Amygdala (tissue), 56 donors: ENCODE results near the gene FAM107B.
"Not testable (repeated sequence)": the region's sequence is repeated elsewhere in the genome, so short reads cannot be mapped to it uniquely, and the experiment has no call there.

Experiments used
- DNase-seq, 56 donors: peaks; one replicate each; lab custom pipeline; 2025; lab: John Stamatoyannopoulos, UW

Gene FAM107B

DNA sequence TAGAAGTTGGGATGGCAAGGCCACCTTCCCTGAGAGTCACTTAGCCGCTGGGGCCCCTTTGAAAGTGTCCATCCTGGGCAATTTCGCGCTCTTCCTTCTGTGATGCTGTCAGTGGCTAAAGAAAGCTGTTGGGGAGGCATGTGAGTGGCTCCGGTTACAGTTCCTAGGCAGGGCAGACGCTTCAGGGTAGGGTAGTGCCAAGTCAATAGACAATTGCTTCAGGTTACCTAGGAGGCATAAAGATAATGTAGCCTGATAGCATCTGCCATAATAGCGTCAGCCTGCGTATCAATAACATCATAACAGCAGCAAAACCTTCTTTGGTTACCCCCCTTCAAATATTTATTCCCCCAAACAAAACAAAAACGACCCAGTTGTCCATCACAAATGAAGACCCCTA is at the start of gene FAM107B:
FAM107B (minus strand) TSS at position 101 of the 400 bp plus-strand sequence. CDS start 234 bp downstream, outside the sequence.
- no peak for DNase-seq

DNA sequence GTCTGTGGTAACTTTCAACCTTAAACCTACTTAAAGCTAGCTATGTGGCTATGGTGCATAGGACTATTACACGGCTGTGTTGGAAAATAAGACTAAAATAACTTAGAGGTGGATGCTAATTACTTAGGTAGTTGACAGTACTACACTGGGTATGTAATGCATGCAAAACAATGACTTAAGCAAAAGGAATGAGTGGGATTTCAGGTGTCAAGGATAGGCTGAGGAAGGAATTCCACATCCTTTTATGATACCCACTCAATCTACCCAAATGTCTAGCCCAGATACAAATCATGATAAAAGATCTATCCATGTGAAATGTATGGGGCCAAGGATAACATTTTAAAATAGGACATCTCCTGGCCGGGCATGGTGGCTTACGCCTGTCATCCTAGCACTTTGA is 49.3 kb upstream of the FAM107B start:
- no peak for DNase-seq

DNA sequence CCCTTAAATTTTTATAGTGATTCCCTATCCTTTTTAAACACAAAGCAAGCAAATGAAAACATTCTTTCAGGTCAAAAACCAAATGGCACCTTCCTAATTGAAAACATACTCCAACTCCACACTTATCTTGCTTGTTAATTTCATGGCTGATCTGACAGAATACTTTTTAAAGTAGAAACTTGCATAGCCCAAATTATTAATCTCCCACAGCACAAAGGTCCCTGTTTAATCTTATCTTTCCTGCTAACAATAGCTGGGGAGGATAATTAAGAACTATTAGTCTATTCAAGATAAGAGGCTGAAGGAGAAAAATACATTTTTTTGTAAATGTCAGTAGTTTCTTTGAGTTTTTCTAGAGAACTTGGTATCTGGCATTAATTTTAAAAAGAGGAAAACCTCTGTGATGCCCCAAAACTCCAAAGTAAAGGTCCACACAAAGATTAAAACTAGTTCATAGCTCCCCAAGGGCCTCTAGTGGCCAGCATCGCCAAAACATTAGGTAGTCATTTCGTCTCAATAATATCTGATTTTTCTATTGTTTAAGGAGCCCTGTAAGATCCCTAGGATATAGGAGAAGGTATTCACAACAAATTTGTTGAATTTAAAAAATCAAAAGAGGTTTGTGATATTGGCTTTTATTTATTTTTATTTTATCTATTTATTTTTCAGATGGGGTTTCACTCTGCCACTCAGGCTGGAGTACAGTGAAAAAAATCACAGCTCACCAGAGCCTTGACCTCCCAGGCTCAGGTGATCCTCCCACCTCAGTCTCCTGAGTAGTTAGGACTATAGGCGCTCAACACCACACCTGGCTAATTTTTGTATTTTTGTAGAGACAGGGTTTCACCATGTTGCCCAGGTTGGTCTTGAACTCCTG is 48.4 kb upstream of the FAM107B start:
- peak in 15 of 56 donors; percentile 0 to 50 (median 6) for DNase-seq

DNA sequence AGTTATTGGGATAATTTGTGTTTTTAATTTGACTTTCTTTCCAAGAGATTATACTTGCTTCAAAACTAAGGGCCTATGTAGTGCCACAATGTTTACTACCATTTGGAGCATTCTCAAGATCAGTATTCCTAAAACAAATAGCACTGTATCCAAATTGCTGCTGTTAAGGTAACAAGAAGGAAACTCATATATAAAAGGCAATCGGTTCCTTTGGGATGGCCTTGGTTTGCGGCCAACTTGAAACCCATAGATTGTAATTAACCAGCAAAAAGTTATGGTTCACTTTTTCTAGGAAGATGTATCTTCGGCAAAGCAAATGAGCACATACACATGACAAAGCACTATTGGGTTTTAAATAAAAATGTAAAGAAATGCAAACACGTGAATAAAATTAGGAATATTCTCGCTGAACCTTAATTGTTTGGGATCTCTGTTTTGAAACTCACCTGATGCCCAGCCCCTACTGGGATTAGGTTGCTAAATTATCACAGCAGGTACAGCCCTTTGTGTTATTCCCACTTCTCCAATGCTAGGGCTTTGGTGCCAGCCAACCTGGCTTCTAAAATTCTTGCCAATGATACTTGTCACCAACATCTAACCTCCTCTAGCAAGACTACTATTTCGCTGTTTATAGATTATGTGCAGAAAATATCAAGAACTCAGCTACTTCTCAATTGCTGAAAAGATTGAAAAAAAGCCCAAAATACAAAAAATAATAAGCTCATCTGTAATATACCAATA is 47.1 kb upstream of the FAM107B start:
- DNase-seq = no peak

DNA sequence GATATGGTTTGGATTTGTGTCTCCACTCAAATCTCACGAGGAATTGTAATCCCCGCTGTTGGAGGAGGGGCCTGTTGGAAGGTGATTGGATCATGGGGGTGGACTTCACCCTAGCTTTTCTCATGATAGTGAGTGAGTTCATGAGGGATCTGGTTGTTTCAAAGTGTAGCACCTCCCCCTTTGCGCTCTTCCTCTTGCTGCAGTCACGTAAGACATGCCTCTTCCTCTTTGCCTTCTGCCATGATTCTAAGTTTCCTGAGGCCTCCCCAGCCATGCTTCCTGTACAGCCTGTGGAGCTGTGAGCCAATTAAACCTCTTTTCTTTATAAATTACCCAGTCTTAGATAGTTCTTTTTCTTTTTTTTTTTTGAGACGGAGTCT is 46.1 kb upstream of the FAM107B start:
- no peak for DNase-seq

DNA sequence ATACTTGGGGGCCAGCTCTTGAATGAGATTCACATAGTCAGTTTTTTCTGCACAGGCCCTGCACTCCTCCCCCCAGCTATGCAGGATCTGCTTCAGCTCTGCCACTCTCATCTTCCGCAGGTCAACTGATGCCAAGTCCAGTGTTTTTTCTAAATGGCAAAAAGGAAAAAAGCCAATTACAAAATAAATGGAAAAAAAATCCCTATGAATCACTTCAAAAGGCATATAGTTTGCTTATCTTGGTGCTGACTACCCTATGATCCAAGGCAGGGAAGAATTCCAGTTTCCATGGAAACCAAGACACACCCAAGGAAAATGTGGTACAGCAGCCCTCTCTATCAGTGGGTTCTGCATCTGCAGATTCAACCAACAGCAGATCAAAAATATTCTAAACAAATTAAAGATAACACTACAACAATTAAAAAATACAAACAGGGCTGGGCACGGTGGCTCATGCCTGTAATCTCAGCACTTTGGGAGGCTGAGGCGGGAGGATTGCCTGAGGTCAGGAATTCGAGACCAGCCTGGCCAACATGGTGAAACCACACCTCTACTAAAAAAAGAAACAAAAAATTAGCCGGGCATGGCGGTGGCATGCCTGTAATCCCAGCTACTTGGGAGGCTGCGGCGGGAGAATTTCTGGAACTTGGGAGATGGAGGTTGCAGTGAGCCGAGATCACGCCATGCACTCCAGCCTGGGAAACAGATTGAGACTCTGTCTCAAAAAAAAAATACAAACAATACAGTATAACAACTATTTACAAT is 45.5 kb upstream of the FAM107B start:
- peak in 2 of 56 donors; percentile 1 for DNase-seq

DNA sequence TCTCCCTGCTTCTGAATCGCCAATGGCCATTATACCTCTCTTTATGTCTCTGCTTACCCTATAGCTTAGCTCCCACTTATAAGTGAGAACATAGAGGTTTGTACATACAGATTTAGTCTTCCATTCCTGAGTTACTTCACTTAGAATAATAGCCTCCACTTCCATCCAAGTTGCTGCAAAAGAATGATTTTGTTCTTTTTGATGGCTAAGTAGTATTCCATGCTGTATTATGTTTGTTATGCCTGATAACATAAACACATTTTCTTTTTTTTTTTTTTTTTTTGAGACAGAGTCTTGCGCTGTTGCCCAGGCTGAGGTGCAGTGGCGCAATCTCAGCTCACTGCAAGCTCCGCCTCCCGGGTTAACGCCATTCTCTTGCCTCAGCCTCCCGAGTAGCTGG is 42.0 kb upstream of the FAM107B start:
- not testable (repeated sequence) for DNase-seq

DNA sequence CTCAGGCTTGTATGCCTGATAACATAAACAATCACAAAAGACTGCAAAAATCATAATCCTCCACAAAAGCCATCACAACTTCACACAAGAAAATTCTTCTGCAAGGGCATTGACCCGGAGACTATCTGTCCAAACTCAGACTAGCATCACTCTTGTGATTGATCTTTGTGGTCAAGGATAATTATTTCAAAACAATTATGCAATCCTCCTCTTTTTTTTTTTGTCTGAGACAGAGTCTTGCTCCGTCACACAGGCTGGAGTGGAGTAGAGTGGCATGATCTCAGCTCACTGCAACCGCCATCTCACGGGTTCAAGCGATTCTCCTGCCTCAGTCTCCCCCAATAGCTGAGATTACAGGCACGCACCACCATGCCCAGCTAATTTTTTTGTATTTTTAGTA is 41.0 kb upstream of the FAM107B start:
- DNase-seq = no peak

DNA sequence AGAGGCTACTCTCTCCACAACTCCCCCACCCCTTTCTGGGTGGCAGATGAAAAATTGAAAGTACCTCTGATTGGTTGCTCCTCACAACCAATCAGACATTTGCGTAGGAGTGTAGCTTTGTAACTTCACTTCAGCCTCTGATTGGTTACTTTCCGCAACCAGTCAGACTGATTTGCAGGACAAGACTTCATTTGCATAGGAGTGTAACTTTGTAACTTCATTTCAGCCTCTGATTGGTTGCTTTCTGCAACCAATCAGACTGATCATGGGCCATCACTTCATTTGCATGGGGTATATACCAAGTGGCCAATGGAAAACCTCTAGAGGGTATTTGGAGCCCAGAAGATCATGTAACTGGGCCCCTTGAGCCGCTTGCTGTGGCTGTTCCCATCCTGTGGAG is 37.6 kb upstream of the FAM107B start:
- no peak for DNase-seq

DNA sequence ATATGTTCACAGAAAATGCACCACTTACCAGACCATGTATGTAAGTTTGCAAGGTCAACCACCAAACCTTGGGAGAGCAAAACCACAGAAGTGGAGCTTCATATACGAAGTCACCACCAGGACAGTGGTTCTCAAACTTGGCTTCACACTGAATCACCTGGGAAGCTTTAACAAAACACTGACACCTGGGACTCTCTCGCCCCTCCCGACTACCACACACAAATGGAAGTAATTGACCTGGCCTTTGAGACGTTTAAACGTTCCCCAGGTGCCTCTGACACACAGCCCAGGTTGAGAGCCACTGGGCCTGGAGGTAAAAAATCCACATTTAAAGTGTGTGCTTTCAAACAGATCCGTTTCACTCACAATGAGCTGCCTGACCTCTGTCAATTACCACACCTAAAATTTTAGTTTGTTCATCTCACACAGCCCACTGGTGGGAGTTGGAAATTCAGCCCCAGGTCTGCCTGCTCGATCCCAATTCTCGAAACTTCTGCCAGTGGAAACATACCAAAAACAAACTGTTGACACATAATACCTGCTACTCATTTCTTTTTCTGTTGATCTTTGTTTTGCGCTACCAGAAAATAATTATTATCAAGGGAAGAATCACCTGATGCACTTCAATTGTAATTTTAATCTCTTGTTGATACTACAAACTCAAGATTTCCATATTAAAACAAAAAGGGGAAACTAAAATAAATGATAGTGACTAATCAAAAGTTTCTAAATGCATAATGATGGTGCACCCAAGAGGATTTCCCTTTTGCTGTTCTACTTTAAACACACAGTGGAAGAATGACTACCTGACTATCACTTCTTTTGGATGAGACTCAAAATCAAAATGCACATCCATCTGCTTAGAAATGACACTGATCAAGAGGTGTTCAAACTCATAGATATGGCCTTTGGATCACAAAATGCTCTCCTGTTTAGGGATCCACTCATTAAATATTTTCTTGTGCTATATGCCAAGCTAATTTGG is 36.6 kb upstream of the FAM107B start:
- no peak for DNase-seq

DNA sequence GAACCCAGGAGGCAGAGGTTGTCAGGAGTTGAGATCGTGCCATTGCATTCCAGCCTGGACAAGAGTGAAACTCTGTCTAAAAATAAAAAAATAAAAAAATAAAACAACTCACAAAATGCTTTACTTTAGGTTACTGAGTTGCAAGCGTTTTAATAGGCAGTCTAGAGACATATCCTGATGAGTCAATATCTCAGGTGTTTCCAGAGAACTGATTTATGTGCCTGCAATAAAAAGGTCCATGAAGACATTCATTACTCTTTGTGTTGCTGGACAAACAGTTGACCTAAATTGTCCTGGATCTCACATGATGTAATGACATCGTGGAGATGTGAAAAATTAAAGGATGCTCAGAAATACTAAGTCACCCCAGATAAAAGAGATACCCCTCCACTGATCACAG is 31.6 kb upstream of the FAM107B start:
- DNase-seq = no peak

DNA sequence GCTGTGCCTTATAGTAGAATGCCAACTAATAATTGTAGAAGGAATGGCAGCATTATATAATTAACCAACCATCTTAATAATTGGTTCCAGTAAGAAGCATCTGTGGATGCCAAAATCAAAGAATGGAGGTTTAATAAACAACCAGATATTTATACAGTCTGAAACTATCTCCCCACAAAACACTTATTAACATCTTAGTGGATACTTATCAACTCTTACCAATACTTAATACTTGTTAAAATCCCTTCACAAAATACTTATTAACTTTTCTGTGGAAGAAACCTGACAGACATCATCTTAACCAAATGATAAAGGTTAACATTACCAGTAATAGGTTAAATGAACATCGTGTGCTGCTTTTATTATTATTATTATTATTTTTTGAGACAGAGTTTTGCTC is 29.1 kb upstream of the FAM107B start:
- DNase-seq = no peak

DNA sequence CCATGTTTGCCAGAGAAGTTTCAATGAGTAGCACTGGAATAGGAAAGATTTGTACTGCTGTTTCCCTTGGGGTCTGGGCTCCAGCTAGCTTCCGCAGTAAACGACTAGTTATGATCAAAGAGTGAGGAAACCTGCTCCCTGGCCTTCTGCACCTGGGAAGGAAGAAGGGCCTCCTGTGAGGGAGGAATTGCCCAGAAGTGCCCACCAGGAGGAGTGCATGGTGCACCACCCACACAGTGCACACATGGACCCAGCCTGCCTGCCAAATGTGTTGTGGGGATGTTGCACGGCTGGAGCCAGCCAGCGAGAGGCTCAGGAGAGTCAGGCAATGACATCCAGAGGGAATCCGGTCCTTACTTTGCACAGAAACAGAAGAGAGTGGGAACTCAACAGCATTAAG is 27.0 kb upstream of the FAM107B start:
- no peak for DNase-seq

DNA sequence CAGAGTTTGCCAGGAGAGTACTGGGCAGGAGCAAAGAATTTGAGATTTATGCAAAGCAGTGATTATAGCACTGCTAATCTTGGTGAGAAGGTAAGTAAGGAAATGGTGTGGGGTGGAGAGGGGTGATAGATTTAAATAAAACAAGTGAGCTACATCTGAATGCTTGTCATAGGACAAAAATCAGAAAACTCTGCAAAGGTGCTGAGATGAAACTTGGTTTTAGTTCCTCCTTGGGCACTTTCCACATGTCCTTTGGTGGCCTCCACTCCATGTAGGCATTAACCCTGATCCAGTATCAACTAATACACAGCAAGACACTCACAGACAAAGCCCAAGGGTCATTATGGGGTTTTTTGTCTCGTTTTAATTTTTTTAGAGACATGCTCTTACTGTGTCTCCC is 25.7 kb upstream of the FAM107B start:
- no peak for DNase-seq

DNA sequence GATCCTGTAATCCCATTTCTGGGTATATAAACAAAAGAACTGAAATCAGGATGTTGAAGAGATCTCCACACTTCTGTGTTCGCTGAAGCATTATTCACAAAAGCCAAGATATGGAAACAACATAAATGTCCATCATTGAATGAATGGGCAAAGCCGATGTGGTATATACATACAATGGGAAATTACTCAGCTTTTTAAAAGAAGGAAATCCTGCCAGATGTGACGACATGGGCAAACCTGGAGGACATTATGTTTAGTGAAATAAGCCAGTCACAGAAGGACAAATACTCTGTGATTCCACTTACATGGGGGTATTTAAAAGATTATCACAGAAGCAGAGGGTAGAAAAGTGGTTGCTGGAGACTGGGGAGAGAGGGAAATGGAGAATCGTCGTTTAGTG is 23.9 kb upstream of the FAM107B start:
- DNase-seq = no peak

DNA sequence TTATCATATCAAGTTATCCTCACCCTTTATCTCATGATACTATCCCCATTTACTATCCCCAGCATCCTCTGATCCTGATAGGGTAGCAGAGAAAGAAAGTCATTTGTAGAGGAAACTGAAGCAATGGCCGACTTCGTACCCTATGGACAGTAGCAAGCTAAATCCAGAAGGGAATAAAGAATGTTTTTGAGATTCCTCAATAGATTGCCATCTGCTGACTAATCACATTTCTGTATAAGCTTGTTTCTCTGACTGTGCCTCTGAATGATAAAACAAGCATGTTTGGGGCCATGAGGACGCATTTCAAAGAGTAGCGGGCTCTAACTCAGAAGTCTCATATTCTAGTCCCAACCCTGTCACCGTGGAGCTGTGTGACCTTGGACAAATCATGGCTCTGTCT is 13.2 kb upstream of the FAM107B start:
- DNase-seq = no peak

DNA sequence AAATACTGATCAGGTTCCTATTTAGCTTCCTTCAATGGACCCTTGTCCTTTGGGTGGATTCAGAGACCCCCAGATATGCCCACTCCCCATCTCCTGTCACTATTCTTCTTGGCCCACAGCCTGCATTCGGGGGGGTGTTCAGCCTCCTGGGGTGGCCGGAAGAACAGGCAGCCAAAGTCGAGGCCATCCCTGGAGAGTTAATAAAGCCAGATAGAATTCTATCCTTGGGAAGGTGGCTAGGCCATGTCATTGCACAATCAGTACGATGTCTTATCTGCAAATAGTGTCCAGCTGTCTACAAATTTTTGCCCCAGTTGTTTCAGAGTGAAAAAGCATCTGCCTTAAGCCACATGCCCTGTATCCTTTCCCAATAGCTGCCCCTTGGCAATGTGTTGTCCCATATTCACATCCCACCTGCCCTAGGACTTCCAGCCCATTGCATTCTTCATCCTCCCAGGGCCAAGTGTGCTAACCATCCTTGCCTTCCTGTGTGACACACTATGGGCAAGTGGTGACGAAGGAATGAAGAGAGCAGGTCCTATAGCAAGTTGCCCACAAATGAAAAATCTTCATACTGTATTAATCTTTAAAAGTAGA is 9.9 kb upstream of the FAM107B start:
- no peak for DNase-seq

DNA sequence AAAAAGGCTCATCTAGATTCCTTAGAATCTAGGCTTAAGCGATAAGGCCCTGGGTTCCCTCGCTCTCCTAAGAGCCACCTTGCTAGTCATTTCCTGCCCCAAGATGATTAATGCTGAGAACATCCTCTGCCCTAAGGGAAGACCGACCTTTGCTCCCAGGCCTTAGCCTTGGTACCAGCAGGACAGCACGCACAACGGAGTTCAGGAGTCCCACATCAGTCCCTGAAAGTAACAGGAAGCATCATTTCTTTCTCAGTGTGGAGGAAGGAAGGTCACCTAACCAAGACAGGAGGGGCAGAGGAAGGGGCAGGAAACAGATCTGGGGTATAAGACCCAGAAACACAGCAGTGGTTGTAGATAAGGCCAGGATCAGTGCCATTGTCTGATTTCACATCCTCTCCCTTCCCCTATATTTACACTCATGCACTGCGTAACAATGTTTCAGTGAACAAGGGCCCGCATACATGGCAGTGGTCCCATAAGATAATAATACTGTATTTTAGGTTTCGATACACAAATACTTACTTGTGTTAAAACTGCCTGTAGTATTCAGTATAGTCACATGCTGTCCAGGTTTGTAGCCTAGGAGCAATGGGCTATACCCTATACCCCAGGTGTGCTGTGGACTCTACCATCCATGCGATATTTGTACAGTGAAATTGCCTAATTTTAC is 8.1 kb upstream of the FAM107B start:
- no peak for DNase-seq

DNA sequence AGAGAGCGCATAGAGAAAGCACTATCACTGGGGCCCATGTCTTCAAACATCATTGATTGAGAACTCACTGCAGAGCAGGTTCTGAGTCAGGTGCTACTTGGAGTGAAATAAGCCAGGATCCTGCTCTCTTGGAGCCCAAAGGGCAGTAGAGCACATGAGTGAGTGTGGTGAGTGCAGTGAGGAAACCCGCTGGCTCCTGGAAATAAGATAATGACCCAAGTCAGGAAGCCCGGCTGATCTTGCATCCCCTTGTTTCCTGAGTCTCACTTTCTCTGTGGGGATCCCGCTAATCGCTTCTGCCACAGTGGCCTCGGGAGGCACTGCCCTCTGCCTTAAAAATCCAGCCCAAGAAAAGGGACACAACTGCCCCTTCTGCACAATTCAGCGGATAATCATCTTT is 7.1 kb upstream of the FAM107B start:
- DNase-seq = no peak
